22Rv1 (cell line): ENCODE measurements around the gene VWA8.

Experiments used
- ZFX ChIP-seq: fragments of 450-650 bp; IDR thresholded peaks from 2 replicates; pipeline ENCODE4 v1.6.1; 2017; ENCODE audit warnings: antibody characterized with exemption, borderline replicate concordance
- TF ChIP-seq, protein P1 (sequence below): fragments of 450-650 bp; IDR thresholded peaks from 2 replicates; pipeline ENCODE4 v1.5.1; 2017; ENCODE audit warnings: mild to moderate bottlenecking

GRCh38 chr13:41648314-41648935, 312.5 kb downstream of the VWA8 start:
- TF ChIP-seq, protein P1, sequence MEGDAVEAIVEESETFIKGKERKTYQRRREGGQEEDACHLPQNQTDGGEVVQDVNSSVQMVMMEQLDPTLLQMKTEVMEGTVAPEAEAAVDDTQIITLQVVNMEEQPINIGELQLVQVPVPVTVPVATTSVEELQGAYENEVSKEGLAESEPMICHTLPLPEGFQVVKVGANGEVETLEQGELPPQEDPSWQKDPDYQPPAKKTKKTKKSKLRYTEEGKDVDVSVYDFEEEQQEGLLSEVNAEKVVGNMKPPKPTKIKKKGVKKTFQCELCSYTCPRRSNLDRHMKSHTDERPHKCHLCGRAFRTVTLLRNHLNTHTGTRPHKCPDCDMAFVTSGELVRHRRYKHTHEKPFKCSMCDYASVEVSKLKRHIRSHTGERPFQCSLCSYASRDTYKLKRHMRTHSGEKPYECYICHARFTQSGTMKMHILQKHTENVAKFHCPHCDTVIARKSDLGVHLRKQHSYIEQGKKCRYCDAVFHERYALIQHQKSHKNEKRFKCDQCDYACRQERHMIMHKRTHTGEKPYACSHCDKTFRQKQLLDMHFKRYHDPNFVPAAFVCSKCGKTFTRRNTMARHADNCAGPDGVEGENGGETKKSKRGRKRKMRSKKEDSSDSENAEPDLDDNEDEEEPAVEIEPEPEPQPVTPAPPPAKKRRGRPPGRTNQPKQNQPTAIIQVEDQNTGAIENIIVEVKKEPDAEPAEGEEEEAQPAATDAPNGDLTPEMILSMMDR: no peak
- no peak for TF ChIP-seq ZFX
